HEK293T (cell line): Measurements from ENCODE around the gene SNX18.
"Not testable (repeated sequence)": the region's sequence is repeated elsewhere in the genome, so short reads cannot be mapped to it uniquely, and the experiment has no call there.

Experiments
- CTCF ChIA-PET: fragments of 350-600 bp; formaldehyde crosslinking; extraction: SDS; loops from one replicate; lab custom pipeline; 2021; ENCODE audit warnings: antibody characterized with exemption, inconsistent platforms; lab: Yijun Ruan, JAX
- POLR2A ChIA-PET: fragments of 350-600 bp; formaldehyde crosslinking; extraction: SDS; loops from one replicate; lab custom pipeline; 2020; ENCODE audit warnings: antibody characterized with exemption, inconsistent platforms; lab: Yijun Ruan, JAX
- DNase-seq: peaks from one replicate; pipeline ENCODE4 v3.0.0; 2012; ENCODE audit warnings: mixed read lengths; ENCODE audit errors: extremely low spot score
- ARNT ChIP-seq: fragments of 450-650 bp; IDR thresholded peaks from 2 replicates; pipeline ENCODE4 v1.6.1; 2017; ENCODE audit warnings: mild to moderate bottlenecking
- BHLHE40 ChIP-seq: fragments of 450-650 bp; IDR thresholded peaks from 2 replicates; pipeline ENCODE4 v1.6.1; 2016; ENCODE audit warnings: mild to moderate bottlenecking, moderate library complexity, borderline replicate concordance
- CTBP1 ChIP-seq: fragments of 450-650 bp; IDR thresholded peaks from 2 replicates; pipeline ENCODE4 v1.6.1; 2016; ENCODE audit warnings: borderline replicate concordance
- ELF4 ChIP-seq: fragments of 450-650 bp; IDR thresholded peaks from 2 replicates; pipeline ENCODE4 v1.6.1; 2017; ENCODE audit warnings: antibody characterized with exemption
- FOXA1 ChIP-seq: fragments of 450-650 bp; IDR thresholded peaks from 2 replicates; pipeline ENCODE4 v1.6.1; 2016; ENCODE audit warnings: mild to moderate bottlenecking
- FOXK2 ChIP-seq: fragments of 450-650 bp; IDR thresholded peaks from 2 replicates; pipeline ENCODE4 v1.6.1; 2016; ENCODE audit warnings: mild to moderate bottlenecking
- HDGF ChIP-seq: fragments of 450-650 bp; IDR thresholded peaks from 2 replicates; pipeline ENCODE4 v1.6.1; 2017; ENCODE audit warnings: antibody characterized with exemption, borderline replicate concordance
- L3MBTL2 ChIP-seq: fragments of 450-650 bp; conservative IDR thresholded peaks from 2 replicates; pipeline ENCODE4 v1.6.1; 2016; ENCODE audit warnings: mild to moderate bottlenecking
- NFRKB ChIP-seq: fragments of 450-650 bp; IDR thresholded peaks from 2 replicates; pipeline ENCODE4 v1.6.1; 2016; ENCODE audit warnings: mild to moderate bottlenecking, moderate library complexity
- SP1 ChIP-seq: fragments of 450-650 bp; IDR thresholded peaks from 2 replicates; pipeline ENCODE4 v1.6.1; 2017
- SUZ12 ChIP-seq: fragments of 450-650 bp; IDR thresholded peaks from 2 replicates; pipeline ENCODE4 v1.6.1; 2016; ENCODE audit warnings: mild to moderate bottlenecking
- TARDBP ChIP-seq: fragments of 450-650 bp; IDR thresholded peaks from 2 replicates; pipeline ENCODE4 v1.6.1; 2016
- TF ChIP-seq, protein P1 (sequence below): fragments of 450-650 bp; IDR thresholded peaks from 2 replicates; pipeline ENCODE4 v1.6.1; 2016

SNX18 gene

DNA sequence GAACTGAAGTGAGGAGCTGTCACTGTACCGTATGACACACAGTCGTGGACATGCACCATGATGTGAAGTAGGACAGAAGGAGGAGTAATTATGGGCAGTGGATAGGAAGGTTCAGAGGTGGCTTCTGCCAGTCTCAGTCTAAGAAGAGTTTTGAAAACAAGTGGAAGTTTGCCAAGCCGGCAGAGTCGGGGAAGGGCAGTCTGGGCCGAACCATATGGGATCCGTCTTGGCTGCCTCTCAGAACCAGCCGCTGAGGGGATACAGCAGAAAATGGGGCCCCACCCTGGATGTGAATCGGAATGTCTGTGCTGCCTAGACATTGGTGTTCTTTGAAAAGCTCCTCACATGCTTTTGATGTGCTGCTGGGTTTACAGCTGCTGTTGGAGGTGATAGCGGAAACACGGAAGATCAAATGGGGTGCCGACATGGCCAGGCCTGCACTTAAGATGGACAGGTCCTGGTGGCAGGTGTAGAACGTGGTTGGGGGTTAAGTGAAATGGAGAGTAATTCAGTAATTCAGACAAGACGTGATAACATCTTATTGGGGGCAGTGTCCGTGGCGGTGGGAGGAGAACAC lies 11.2 kb downstream of the SNX18 start:
- no peak for DNase-seq
- ChIA-PET CTCF (no interaction called here), POLR2A (no interaction called here)
- TF ChIP-seq SUZ12 (no peak), ARNT (no peak), SP1 (no peak), HDGF (no peak), BHLHE40 (no peak), ELF4 (no peak), L3MBTL2 (no peak)
- TF ChIP-seq, protein P1, sequence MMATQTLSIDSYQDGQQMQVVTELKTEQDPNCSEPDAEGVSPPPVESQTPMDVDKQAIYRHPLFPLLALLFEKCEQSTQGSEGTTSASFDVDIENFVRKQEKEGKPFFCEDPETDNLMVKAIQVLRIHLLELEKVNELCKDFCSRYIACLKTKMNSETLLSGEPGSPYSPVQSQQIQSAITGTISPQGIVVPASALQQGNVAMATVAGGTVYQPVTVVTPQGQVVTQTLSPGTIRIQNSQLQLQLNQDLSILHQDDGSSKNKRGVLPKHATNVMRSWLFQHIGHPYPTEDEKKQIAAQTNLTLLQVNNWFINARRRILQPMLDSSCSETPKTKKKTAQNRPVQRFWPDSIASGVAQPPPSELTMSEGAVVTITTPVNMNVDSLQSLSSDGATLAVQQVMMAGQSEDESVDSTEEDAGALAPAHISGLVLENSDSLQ = no peak

DNA sequence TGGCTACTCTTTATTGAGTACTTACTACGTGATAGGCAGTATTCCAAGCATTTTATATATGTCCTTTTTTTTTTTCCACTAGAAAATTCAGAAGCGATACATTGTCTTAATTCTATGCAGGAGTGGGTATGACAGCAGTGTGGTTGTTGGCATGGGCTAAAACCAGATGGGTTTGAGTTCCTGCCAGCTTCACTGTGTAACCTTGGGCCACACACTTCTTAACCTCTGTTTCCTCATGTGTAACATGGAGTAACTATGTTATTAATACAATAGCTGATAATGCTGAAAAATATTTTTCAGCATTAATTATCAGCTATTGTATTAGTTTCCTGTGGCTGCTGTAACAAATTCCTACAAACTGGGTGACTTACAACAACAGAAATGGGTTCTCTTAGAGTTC lies 12.0 kb downstream of the SNX18 start:
- CTCF ChIA-PET = no interaction called here

DNA sequence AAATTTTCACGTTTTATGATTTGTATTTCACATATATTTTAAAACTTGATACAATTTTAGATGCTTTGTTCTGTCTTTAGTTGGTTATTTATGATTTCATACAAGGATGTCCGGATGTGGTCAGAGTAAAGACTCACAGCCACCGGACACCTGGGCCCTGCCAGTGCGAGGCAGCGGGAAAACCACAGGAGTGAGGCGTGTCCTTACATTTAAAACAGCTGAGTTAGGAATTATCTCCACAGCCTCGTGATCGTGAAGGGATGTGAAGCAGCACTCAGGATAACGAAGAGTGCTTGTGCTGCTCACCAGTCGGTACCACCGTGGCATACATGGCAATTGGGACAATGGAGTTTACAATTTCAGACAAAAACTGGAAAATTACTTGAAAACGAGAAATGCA lies 14.0 kb downstream of the SNX18 start:
- DNase-seq = no peak
- CTCF ChIA-PET = no interaction called here
- TF ChIP-seq, protein P1 = no peak
- POLR2A ChIA-PET = no interaction called here

More for the DNA sequence above, 12.0 kb downstream of the SNX18 start:
- DNase-seq = no peak
- TF ChIP-seq NFRKB = no peak
- no peak for TF ChIP-seq CTBP1
- TF ChIP-seq, protein P1 = no peak
- no peak for TF ChIP-seq BHLHE40
- no peak for TF ChIP-seq SP1
- no peak for TF ChIP-seq ELF4
- no peak for TF ChIP-seq TARDBP
- TF ChIP-seq SUZ12 = no peak
- TF ChIP-seq L3MBTL2 = no peak
- TF ChIP-seq FOXA1 = no peak
- TF ChIP-seq HDGF = no peak
- TF ChIP-seq FOXK2 = no peak
- POLR2A ChIA-PET = no interaction called here

DNA sequence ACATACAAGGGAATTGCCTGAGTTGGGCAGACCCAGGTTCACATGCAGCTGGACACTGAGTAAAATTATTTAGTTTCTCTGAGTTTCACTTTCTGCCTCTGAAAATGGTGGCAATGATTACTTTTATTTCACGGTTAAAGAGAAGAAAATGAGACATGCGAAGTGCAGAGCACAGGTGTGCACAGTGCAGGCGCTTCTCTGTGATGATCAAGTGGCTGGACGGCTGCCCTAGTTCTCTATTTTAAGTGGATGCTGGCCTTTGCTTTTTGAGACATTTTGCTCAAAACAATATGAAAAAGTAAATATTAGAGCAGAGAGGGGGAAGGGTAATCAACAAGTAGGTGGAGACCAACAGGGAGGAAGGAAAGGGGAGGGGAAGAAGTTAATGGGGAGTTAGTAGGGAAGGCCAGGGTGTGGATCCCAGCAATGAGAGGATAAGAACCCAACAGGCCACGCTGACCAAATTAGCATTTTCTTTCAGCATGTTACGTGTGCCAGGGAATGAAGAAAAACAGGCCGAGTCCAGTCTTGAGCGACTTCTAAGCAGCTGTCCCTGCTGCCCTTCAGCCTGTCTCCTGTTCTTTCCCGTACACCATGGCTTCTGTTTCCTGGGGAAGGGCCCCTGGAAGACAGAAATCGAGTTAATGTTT lies 16.1 kb downstream of the SNX18 start:
- CTCF ChIA-PET = no interaction called here
- POLR2A ChIA-PET = interaction anchor here (0.7 kb wide), 1 partner anchor 11 kb away, joined by 5 read pairs; no protein-coding TSS in a partner anchor

DNA sequence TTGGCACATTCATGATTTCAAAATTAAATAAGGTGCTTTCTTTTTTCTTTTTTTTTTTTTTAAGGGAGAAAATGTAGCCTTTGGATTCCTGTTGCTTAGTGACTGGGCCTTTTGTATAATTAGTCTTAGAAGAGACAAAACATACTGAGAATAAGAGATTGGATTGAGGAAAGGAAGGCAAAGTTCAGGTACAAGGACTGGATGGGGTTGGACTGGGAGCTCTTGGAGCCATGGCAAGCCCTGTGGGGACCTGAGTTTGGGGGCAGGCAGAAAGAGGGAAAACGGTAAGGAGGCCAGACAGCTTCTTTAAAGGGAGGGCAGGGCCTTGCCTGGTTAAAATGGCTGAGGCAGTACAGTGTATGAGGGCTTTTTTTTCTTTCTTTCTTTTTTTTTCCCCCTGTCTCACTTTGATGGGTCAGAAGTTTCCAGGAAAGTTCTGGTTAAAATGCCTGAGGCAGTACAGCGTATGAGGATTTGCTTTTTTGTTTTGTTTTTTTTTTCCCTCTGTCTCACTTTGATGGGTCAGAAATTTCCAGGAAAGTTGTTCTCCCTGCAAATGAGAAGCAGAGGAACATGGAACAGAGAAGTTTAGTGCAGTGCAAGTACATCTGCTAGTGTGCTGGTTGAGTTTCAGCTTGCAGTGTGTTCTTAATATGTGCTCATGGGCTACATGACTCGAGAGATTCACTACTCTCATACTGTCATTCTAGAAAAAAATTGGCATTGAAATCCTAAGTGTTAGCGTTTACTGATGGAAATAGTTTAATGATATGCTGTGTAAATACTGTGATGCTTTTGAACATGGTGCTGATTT lies 16.8 kb downstream of the SNX18 start:
- ChIA-PET CTCF (no interaction called here), POLR2A (interaction anchor here (0.7 kb wide), 1 partner anchor 11 kb away, joined by 5 read pairs; no protein-coding TSS in a partner anchor)
- no peak for DNase-seq
- TF ChIP-seq FOXA1 (no peak), BHLHE40 (no peak)

More for the DNA sequence above, 16.1 kb downstream of the SNX18 start:
- no peak for DNase-seq
- TF ChIP-seq ELF4 (no peak), SP1 (no peak)

DNA sequence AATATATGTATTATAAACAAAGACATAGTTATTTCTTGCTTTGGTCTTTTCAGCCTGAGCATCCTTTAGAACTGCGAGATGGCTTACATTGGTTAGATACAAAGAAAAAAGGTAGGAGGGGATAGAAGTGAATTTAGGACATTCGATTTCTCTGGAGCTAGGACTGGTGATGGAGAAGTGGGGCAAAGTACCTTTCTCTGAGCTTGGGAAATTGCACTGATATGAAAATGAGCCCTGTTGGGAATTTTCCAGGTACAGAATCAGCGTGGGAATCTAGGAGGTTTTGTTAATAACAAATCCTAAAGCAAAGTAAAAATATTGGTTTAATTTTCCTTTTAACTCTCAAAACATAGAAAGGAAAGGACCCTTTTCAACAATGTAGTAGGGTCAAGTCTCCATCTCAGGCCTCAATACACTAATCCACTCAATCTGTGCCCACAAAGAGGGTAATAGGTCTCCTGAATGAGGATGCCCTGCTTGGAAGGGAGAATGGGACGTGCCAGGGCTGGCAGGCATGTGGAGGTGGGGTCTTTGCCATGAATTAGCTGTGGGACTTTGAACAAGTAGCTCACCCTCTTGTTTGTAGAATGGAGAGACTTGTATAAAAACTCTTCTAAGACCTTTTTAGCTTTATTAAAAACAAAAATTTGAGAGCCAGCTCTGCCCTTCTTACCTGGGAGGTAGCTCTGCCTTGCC lies 17.7 kb downstream of the SNX18 start:
- TF ChIP-seq SUZ12 (no peak), NFRKB (no peak), CTBP1 (no peak), TARDBP (no peak), HDGF (no peak), ELF4 (no peak), FOXA1 (no peak)
- TF ChIP-seq, protein P1 = no peak
- no peak for DNase-seq
- ChIA-PET POLR2A (no interaction called here), CTCF (no interaction called here)

DNA sequence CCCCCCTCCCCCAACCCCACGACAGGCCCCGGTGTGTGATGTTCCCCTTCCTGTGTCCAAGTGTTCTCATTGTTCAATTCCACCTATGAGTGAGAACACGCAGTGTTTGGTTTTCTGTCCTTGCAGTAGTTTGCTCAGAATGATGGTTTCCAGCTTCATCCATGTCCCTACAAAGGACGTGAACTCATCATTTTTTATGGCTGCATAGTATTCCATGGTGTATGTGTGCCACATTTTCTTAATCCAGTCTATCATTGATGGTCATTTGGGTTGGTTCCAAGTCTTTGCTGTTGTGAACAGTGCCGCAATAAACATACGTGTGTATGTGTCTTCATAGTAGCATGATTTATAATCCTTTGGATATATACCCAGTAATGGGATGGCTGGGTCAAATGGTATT lies 18.8 kb downstream of the SNX18 start:
- DNase-seq, CTCF ChIA-PET: not testable (repeated sequence)

DNA sequence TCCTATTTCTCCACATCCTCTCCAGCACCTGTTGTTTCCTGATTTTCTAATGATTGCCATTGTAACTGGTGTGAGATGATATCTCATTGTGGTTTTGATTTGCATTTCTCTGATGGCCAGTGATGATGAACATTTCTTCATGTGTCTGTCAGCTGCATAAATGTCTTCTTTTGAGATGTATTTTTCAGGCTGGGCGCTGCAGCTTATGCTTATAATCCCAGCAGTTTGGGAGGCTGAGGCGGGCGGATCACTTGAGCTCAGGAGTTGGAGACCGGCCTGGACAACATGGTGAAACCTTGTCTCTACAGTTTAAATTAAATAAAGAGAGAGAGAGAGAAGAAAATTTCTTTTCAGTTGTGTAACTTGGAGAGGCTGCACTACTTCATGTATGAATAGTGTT lies 19.3 kb downstream of the SNX18 start:
- DNase-seq, POLR2A ChIA-PET, CTCF ChIA-PET: not testable (repeated sequence)

More for the DNA sequence above, 18.8 kb downstream of the SNX18 start:
- POLR2A ChIA-PET = not testable (repeated sequence)
